Stromal cell of bone marrow (primary cell): ENCODE measurements around the gene PFKFB4.

Source experiments
- DNase-seq: peaks from one replicate; pipeline ENCODE4 v3.0.0-alpha.2; 2012; ENCODE audit warnings: low read depth

PFKFB4 gene

GRCh38 chr3:48556796-48557626 is at the start of gene PFKFB4:
Gene PFKFB4 (minus strand): TSS chr3:48556803. CDS start chr3:48556777, 26 bp downstream.
- DNase-seq: peak; percentile 98

GRCh38 chr3:48601622-48601994 is 45.0 kb upstream of the PFKFB4 start:
- no peak for DNase-seq

GRCh38 chr3:48600711-48601621 is 44.4 kb upstream of the PFKFB4 start:
- no peak for DNase-seq

- DNase-seq: no peak
Observed at GRCh38 chr3:48599509-48600285, 43.1 kb upstream of the PFKFB4 start.

GRCh38 chr3:48599077-48599501 is 42.5 kb upstream of the PFKFB4 start:
- no peak for DNase-seq

- DNase-seq: peak; percentile 49
Observed at GRCh38 chr3:48598323-48599076, 41.9 kb upstream of the PFKFB4 start.

GRCh38 chr3:48597408-48597800 is 40.8 kb upstream of the PFKFB4 start:
- no peak for DNase-seq

- DNase-seq: no peak
Observed at GRCh38 chr3:48596676-48597407, 40.2 kb upstream of the PFKFB4 start.

GRCh38 chr3:48596157-48596556 is 39.6 kb upstream of the PFKFB4 start:
- no peak for DNase-seq

GRCh38 chr3:48595526-48596121 is 39.0 kb upstream of the PFKFB4 start:
- peak; percentile 48 for DNase-seq

GRCh38 chr3:48595075-48595525 is 38.5 kb upstream of the PFKFB4 start, which contains the start of gene COL7A1:
Gene COL7A1 (minus strand): TSS chr3:48595329. CDS start chr3:48595159, 170 bp downstream.
- DNase-seq: no peak

- no peak for DNase-seq
Observed at GRCh38 chr3:48594417-48595049, 37.9 kb upstream of the PFKFB4 start.

GRCh38 chr3:48593337-48593736 is 36.7 kb upstream of the PFKFB4 start:
- no peak for DNase-seq

- DNase-seq: no peak
Observed at GRCh38 chr3:48592519-48593087, 36.0 kb upstream of the PFKFB4 start.

- DNase-seq: no peak
Observed at GRCh38 chr3:48591886-48592518, 35.4 kb upstream of the PFKFB4 start.

- DNase-seq: no peak
Observed at GRCh38 chr3:48591436-48591835, 34.8 kb upstream of the PFKFB4 start.

- no peak for DNase-seq
Observed at GRCh38 chr3:48588230-48588629, 31.6 kb upstream of the PFKFB4 start.

- no peak for DNase-seq
Observed at GRCh38 chr3:48587686-48588085, 31.1 kb upstream of the PFKFB4 start.

- no peak for DNase-seq
Observed at GRCh38 chr3:48585411-48585810, 28.8 kb upstream of the PFKFB4 start.
